NCI-H187 treated with DMSO at 0.1 percent for 48 hours (cell line): ENCODE measurements around the gene SPTLC1.
"Not testable (repeated sequence)": the region's sequence is repeated elsewhere in the genome, so short reads cannot be mapped to it uniquely, and the experiment has no call there.

ENCODE experiments used
- DNase-seq: peaks from one replicate; lab custom pipeline; 2025; lab: John Stamatoyannopoulos, UW

Gene SPTLC1

GRCh38 chr9:92115071-92115858, at the start of gene SPTLC1:
Gene SPTLC1, minus strand, starts transcription at chr9:92115413. Its CDS starts 43 bp downstream, at chr9:92115370.
- peak; percentile 42 for DNase-seq

GRCh38 chr9:92164975-92165374, 49.8 kb upstream of the SPTLC1 start:
- DNase-seq = no peak

GRCh38 chr9:92164490-92164889, 49.3 kb upstream of the SPTLC1 start:
- DNase-seq = no peak

GRCh38 chr9:92163276-92163675, 48.1 kb upstream of the SPTLC1 start:
- no peak for DNase-seq

- no peak for DNase-seq
These were observed 45.6 kb upstream of the SPTLC1 start for GRCh38 chr9:92160786-92161185.

- DNase-seq = no peak
These were observed 43.8 kb upstream of the SPTLC1 start for GRCh38 chr9:92159058-92159457.

GRCh38 chr9:92158097-92158601, 42.9 kb upstream of the SPTLC1 start:
- DNase-seq = no peak

- DNase-seq = not testable (repeated sequence)
These were observed 40.5 kb upstream of the SPTLC1 start for GRCh38 chr9:92155736-92156135.

GRCh38 chr9:92155221-92155620, 40.0 kb upstream of the SPTLC1 start:
- DNase-seq = no peak

GRCh38 chr9:92153466-92154415, 38.5 kb upstream of the SPTLC1 start:
- DNase-seq = not testable (repeated sequence)

- DNase-seq = no peak
These were observed 36.6 kb upstream of the SPTLC1 start for GRCh38 chr9:92151691-92152393.

- not testable (repeated sequence) for DNase-seq
These were observed 35.6 kb upstream of the SPTLC1 start for GRCh38 chr9:92150501-92151470.

GRCh38 chr9:92147852-92148180, 32.6 kb upstream of the SPTLC1 start:
- DNase-seq = no peak

GRCh38 chr9:92147030-92147851, 32.0 kb upstream of the SPTLC1 start:
- no peak for DNase-seq

GRCh38 chr9:92146610-92147009, 31.4 kb upstream of the SPTLC1 start:
- DNase-seq = no peak

- DNase-seq = not testable (repeated sequence)
These were observed 30.6 kb upstream of the SPTLC1 start for GRCh38 chr9:92145784-92146183.

- DNase-seq = no peak
These were observed 27.1 kb upstream of the SPTLC1 start for GRCh38 chr9:92142329-92142728.

- no peak for DNase-seq
These were observed 26.2 kb upstream of the SPTLC1 start for GRCh38 chr9:92141144-92142129.

- no peak for DNase-seq
These were observed 25.5 kb upstream of the SPTLC1 start for GRCh38 chr9:92140754-92141143.
